ENCODE results near the gene LRIG1.

DNA sequence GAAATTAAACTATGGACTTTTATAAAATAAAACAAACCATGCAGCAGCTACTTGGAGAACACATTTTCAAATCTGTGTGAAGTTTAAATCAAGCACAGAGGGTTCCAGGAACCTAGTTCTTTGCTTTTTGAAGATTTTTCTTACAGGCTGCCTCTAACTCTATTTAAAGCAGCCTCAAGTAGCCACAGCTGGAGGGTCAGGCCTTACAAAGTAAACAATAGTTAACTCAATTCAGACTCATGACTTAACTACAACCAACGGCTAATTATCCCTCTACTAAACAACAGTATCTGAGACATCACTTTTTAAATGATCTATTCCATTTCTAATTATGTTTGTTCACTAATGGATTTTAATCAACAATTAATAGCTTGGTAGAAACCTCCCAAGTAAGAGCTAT is 9.8 kb downstream of the LRIG1 start:
- TF ChIP-seq, protein P1, sequence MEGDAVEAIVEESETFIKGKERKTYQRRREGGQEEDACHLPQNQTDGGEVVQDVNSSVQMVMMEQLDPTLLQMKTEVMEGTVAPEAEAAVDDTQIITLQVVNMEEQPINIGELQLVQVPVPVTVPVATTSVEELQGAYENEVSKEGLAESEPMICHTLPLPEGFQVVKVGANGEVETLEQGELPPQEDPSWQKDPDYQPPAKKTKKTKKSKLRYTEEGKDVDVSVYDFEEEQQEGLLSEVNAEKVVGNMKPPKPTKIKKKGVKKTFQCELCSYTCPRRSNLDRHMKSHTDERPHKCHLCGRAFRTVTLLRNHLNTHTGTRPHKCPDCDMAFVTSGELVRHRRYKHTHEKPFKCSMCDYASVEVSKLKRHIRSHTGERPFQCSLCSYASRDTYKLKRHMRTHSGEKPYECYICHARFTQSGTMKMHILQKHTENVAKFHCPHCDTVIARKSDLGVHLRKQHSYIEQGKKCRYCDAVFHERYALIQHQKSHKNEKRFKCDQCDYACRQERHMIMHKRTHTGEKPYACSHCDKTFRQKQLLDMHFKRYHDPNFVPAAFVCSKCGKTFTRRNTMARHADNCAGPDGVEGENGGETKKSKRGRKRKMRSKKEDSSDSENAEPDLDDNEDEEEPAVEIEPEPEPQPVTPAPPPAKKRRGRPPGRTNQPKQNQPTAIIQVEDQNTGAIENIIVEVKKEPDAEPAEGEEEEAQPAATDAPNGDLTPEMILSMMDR (IDR thresholded peaks at IDR 0.05): no peak
- TF ChIP-seq POLR2A (IDR thresholded peaks at IDR 0.05; ENCODE audit: low read depth): no peak
- TF ChIP-seq POLR2AphosphoS5 (IDR thresholded peaks at IDR 0.05): no peak
